ENCODE data around the gene PLEKHD1. TPM values are rescaled to one million over a fixed set of nuclear protein-coding genes. Genes with fewer than 3 reads are reported as not detected.

The PLEKHD1 gene
- total RNA-seq, 1 donor = under 0.01 TPM

GRCh38 chr14:69480136-69480535, 4.4 kb upstream of the PLEKHD1 start:
- H4K20me1 ChIP-seq (ENCODE audit: insufficient read depth, low read length) = no peaks in the 10 kb centered on the region
- H3K27ac ChIP-seq (ENCODE audit: low read depth, low read length) = no peak overlapping the region
- no peaks in the 10 kb centered on the region for H3K4me1 ChIP-seq (ENCODE audit: insufficient read depth, low read length)
- no peak for DNase-seq (ENCODE audit: insufficient read length, low spot score, missing footprints)
- H3K4me3 ChIP-seq (ENCODE audit: insufficient read depth, low read length) = no peak overlapping the region
- no peak for TF ChIP-seq CTCF (IDR thresholded peaks at IDR 0.05; ENCODE audit: extremely low read depth, low read depth, low read length)
- no peaks in the 10 kb centered on the region for H3K79me2 ChIP-seq (ENCODE audit: insufficient read depth, low read length)
- peaks cover 39% of the 10 kb centered on the region for H3K27me3 ChIP-seq (ENCODE audit: insufficient read depth, low read length)
- no peak overlapping the region for H2AFZ ChIP-seq (ENCODE audit: low read length)
- no peaks in the 10 kb centered on the region for H3K9me3 ChIP-seq (ENCODE audit: low read depth, low read length)
- H3K36me3 ChIP-seq (ENCODE audit: insufficient read depth, low read length) = no peaks in the 10 kb centered on the region
- H3K4me2 ChIP-seq (ENCODE audit: insufficient read depth, low read length) = no peak overlapping the region

GRCh38 chr14:69481815-69482568, 2.5 kb upstream of the PLEKHD1 start:
- Histone ChIP-seq H3K79me2 (ENCODE audit: insufficient read depth, low read length) (no peaks in the 10 kb centered on the region), H3K9me3 (ENCODE audit: low read depth, low read length) (no peaks in the 10 kb centered on the region), H4K20me1 (ENCODE audit: insufficient read depth, low read length) (no peaks in the 10 kb centered on the region), H3K4me3 (ENCODE audit: insufficient read depth, low read length) (no peak overlapping the region), H3K4me2 (ENCODE audit: insufficient read depth, low read length) (no peak overlapping the region), H3K36me3 (ENCODE audit: insufficient read depth, low read length) (no peaks in the 10 kb centered on the region), H3K27me3 (ENCODE audit: insufficient read depth, low read length) (peaks cover 58% of the 10 kb centered on the region), H3K4me1 (ENCODE audit: insufficient read depth, low read length) (no peaks in the 10 kb centered on the region), H2AFZ (ENCODE audit: low read length) (no peak overlapping the region), H3K27ac (ENCODE audit: low read depth, low read length) (no peak overlapping the region)
- DNase-seq (ENCODE audit: insufficient read length, low spot score, missing footprints) = no peak
- TF ChIP-seq CTCF (IDR thresholded peaks at IDR 0.05; ENCODE audit: extremely low read depth, low read depth, low read length) = no peak

GRCh38 chr14:69483765-69484443, 624 bp upstream of the PLEKHD1 start:
- no peaks in the 10 kb centered on the region for H3K79me2 ChIP-seq (ENCODE audit: insufficient read depth, low read length)
- TF ChIP-seq CTCF (IDR thresholded peaks at IDR 0.05; ENCODE audit: extremely low read depth, low read depth, low read length) = no peak
- no peaks in the 10 kb centered on the region for H3K9me3 ChIP-seq (ENCODE audit: low read depth, low read length)
- H3K27ac ChIP-seq (ENCODE audit: low read depth, low read length) = no peak overlapping the region
- H3K4me2 ChIP-seq (ENCODE audit: insufficient read depth, low read length) = no peak overlapping the region
- peak; percentile 93 for DNase-seq (ENCODE audit: insufficient read length, low spot score, missing footprints)
- H3K36me3 ChIP-seq (ENCODE audit: insufficient read depth, low read length) = no peaks in the 10 kb centered on the region
- no peak overlapping the region for H2AFZ ChIP-seq (ENCODE audit: low read length)
- peak overlapping the region; percentile 22 for H3K4me3 ChIP-seq (ENCODE audit: insufficient read depth, low read length)
- peaks cover 70% of the 10 kb centered on the region for H3K27me3 ChIP-seq (ENCODE audit: insufficient read depth, low read length)
- no peaks in the 10 kb centered on the region for H3K4me1 ChIP-seq (ENCODE audit: insufficient read depth, low read length)
- H4K20me1 ChIP-seq (ENCODE audit: insufficient read depth, low read length) = no peaks in the 10 kb centered on the region

GRCh38 chr14:69485315-69485660, 760 bp downstream of the PLEKHD1 start:
- H3K4me1 ChIP-seq (ENCODE audit: insufficient read depth, low read length) = no peaks in the 10 kb centered on the region
- H3K27ac ChIP-seq (ENCODE audit: low read depth, low read length) = no peak overlapping the region
- H4K20me1 ChIP-seq (ENCODE audit: insufficient read depth, low read length) = no peaks in the 10 kb centered on the region
- no peaks in the 10 kb centered on the region for H3K79me2 ChIP-seq (ENCODE audit: insufficient read depth, low read length)
- no peak overlapping the region for H3K4me3 ChIP-seq (ENCODE audit: insufficient read depth, low read length)
- peaks cover 70% of the 10 kb centered on the region for H3K27me3 ChIP-seq (ENCODE audit: insufficient read depth, low read length)
- no peak for DNase-seq (ENCODE audit: insufficient read length, low spot score, missing footprints)
- no peak overlapping the region for H3K4me2 ChIP-seq (ENCODE audit: insufficient read depth, low read length)
- no peak for TF ChIP-seq CTCF (IDR thresholded peaks at IDR 0.05; ENCODE audit: extremely low read depth, low read depth, low read length)
- no peaks in the 10 kb centered on the region for H3K36me3 ChIP-seq (ENCODE audit: insufficient read depth, low read length)
- no peak overlapping the region for H2AFZ ChIP-seq (ENCODE audit: low read length)
- no peaks in the 10 kb centered on the region for H3K9me3 ChIP-seq (ENCODE audit: low read depth, low read length)
